ENCODE measurements around the gene NUP210L. TPM values are rescaled to one million over a fixed set of nuclear protein-coding genes. Genes with fewer than 3 reads are reported as not detected.

The NUP210L gene
- total and polyA plus RNA-seq, 9 of the 15 experiments (the other 6 are each of a cell fraction or from before 2014, with no cell fraction given) = 0.01 to 0.04 TPM; not detected in 7

DNA sequence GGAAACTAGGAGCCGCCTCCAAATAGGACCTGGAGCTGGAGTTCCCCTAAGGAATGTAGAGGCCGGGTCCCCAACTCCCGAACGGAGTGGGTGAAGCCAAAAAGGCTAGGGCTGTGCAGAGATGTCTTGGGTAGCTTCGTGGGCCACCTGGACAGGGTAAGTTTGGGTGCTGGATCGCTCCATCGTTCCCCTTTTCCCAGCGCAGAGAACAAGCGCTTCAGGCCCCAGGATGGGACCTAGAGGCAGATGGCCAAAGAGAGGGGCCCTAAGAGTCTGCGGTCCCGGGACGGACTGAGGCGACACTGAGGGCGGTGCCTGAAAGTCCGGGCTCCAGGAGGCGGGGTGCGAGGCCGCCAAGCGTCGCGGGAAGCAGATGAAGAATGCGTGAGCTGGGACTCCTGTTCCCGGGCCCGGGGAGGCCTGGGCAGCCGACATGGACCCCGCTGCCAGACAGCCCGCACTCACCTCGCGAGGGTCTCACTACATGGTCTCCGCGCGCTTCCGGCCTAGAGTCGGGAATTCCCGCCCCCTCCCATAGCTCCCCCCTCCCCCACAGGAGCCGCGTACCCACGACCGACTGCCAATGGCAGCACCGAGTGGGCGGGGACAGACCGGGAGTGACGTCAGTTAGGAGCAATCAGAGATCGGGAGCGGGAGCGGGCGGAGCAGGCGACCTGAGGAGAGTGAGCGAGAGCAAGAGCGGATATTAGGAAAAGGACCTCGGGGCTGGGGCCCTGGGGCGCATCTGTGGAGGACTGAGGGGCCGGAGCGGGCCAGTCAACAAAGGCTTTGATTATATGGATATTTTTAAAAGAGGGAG lies 191.6 kb downstream of the NUP210L start, which contains the start of gene SLC39A1 (continued):
- TF ChIP-seq, protein P1, sequence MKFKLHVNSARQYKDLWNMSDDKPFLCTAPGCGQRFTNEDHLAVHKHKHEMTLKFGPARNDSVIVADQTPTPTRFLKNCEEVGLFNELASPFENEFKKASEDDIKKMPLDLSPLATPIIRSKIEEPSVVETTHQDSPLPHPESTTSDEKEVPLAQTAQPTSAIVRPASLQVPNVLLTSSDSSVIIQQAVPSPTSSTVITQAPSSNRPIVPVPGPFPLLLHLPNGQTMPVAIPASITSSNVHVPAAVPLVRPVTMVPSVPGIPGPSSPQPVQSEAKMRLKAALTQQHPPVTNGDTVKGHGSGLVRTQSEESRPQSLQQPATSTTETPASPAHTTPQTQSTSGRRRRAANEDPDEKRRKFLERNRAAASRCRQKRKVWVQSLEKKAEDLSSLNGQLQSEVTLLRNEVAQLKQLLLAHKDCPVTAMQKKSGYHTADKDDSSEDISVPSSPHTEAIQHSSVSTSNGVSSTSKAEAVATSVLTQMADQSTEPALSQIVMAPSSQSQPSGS (CRISPR knock-in tag; IDR thresholded peaks at IDR 0.05) = no peak; the same call in 1 of the 2 replicates
- peak; percentile 80 for TF ChIP-seq POLR2A (conservative IDR thresholded peaks at IDR 0.05)
- no peak for TF ChIP-seq ZFP30 (CRISPR knock-in tag; IDR thresholded peaks at IDR 0.05; ENCODE audit: borderline replicate concordance)
- TF ChIP-seq FOSL1 (tag; conservative IDR thresholded peaks at IDR 0.05) = peak; percentile 74
- TF ChIP-seq E2F3 (CRISPR knock-in tag; IDR thresholded peaks at IDR 0.05) = peak; percentile 62; the same call in 1 of the 2 replicates
- 0 out of 2 replicates have a peak, but pooled peaks have one; percentile 41 for TF ChIP-seq BRD4 (IDR thresholded peaks at IDR 0.05)
- no peak for TF ChIP-seq NR2F6 (CRISPR knock-in tag; IDR thresholded peaks at IDR 0.05)
- peak; percentile 51 for TF ChIP-seq MYC (IDR thresholded peaks at IDR 0.05; ENCODE audit: low read depth, low read length)
- TF ChIP-seq MYC (CRISPR knock-in tag; IDR thresholded peaks at IDR 0.05; ENCODE audit: borderline replicate concordance, low read depth) = 0 out of 2 replicates have a peak, but pooled peaks have one; percentile 42
- TF ChIP-seq, protein P2, sequence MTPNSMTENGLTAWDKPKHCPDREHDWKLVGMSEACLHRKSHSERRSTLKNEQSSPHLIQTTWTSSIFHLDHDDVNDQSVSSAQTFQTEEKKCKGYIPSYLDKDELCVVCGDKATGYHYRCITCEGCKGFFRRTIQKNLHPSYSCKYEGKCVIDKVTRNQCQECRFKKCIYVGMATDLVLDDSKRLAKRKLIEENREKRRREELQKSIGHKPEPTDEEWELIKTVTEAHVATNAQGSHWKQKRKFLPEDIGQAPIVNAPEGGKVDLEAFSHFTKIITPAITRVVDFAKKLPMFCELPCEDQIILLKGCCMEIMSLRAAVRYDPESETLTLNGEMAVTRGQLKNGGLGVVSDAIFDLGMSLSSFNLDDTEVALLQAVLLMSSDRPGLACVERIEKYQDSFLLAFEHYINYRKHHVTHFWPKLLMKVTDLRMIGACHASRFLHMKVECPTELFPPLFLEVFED (CRISPR knock-in tag; conservative IDR thresholded peaks at IDR 0.05) = no peak
- no peak for TF ChIP-seq ZNF696 (CRISPR knock-in tag; conservative IDR thresholded peaks at IDR 0.05)
- no peak for TF ChIP-seq ZNF184 (CRISPR knock-in tag; IDR thresholded peaks at IDR 0.05)
- TF ChIP-seq THRAP3 (IDR thresholded peaks at IDR 0.05; ENCODE audit: borderline replicate concordance) = no peak
- TF ChIP-seq, protein P3, sequence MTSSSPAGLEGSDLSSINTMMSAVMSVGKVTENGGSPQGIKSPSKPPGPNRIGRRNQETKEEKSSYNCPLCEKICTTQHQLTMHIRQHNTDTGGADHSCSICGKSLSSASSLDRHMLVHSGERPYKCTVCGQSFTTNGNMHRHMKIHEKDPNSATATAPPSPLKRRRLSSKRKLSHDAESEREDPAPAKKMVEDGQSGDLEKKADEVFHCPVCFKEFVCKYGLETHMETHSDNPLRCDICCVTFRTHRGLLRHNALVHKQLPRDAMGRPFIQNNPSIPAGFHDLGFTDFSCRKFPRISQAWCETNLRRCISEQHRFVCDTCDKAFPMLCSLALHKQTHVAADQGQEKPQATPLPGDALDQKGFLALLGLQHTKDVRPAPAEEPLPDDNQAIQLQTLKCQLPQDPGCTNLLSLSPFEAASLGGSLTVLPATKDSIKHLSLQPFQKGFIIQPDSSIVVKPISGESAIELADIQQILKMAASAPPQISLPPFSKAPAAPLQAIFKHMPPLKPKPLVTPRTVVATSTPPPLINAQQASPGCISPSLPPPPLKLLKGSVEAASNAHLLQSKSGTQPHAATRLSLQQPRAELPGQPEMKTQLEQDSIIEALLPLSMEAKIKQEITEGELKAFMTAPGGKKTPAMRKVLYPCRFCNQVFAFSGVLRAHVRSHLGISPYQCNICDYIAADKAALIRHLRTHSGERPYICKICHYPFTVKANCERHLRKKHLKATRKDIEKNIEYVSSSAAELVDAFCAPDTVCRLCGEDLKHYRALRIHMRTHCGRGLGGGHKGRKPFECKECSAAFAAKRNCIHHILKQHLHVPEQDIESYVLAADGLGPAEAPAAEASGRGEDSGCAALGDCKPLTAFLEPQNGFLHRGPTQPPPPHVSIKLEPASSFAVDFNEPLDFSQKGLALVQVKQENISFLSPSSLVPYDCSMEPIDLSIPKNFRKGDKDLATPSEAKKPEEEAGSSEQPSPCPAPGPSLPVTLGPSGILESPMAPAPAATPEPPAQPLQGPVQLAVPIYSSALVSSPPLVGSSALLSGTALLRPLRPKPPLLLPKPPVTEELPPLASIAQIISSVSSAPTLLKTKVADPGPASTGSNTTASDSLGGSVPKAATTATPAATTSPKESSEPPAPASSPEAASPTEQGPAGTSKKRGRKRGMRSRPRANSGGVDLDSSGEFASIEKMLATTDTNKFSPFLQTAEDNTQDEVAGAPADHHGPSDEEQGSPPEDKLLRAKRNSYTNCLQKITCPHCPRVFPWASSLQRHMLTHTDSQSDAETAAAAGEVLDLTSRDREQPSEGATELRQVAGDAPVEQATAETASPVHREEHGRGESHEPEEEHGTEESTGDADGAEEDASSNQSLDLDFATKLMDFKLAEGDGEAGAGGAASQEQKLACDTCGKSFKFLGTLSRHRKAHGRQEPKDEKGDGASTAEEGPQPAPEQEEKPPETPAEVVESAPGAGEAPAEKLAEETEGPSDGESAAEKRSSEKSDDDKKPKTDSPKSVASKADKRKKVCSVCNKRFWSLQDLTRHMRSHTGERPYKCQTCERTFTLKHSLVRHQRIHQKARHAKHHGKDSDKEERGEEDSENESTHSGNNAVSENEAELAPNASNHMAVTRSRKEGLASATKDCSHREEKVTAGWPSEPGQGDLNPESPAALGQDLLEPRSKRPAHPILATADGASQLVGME (CRISPR knock-in tag; IDR thresholded peaks at IDR 0.05) = no peak
- TF ChIP-seq ZNF699 (CRISPR knock-in tag; IDR thresholded peaks at IDR 0.05; ENCODE audit: insufficient replicate concordance) = no peak
- TF ChIP-seq ZNF12 (CRISPR knock-in tag; IDR thresholded peaks at IDR 0.05) = no peak; the same call in 1 of the 2 replicates
- peak; percentile 75 for TF ChIP-seq SUPT5H (IDR thresholded peaks at IDR 0.05)

Measured in K562 (cell line).